HL-60 (cell line): ENCODE measurements around the gene CRYBA4.

ENCODE experiments used
- CTCF ChIP-seq: IDR thresholded peaks from one replicate; pipeline ENCODE4 v1.5.1; 2011; ENCODE audit warnings: low read length, control low read depth, inconsistent platforms; ENCODE audit not compliant: insufficient read depth
- POLR2AphosphoS5 ChIP-seq: IDR thresholded peaks from 2 replicates; pipeline ENCODE4 v1.6.1; 2012; ENCODE audit warnings: low read depth
- REST ChIP-seq: IDR thresholded peaks from 2 replicates; pipeline ENCODE4 v1.6.1; 2012; ENCODE audit warnings: low read depth; ENCODE audit not compliant: insufficient replicate concordance

- TF ChIP-seq CTCF (no peak), REST (no peak), POLR2AphosphoS5 (peak; percentile 88)
Observed at GRCh38 chr22:26573026-26573662, 48.6 kb upstream of the CRYBA4 start.
